Thyroid gland (tissue), 4 donors: ENCODE data around the gene TGFBRAP1.

ENCODE experiments used
- POLR2A ChIP-seq, 2 donors: fragments of 450-650 bp; IDR thresholded peaks; one replicate each; pipeline ENCODE4 v1.6.1; 2017; ENCODE audit warnings: antibody characterized with exemption in 2 of 2, mild to moderate bottlenecking in 2 of 2, moderate library complexity in 1 of 2
- TF ChIP-seq, protein P1 (sequence below), 6 experiments: fragments of 200-600 bp in 3 of 6; fragments of 450-650 bp in 3 of 6; sonication (generic) in 3 of 6; IDR thresholded peaks; one replicate each; pipeline ENCODE4 v1.5.1; 2016 to 2019; ENCODE audit warnings: antibody characterized with exemption in 6 of 6, mild to moderate bottlenecking in 2 of 6, inconsistent platforms in 1 of 6, moderate library complexity in 1 of 6

DNA sequence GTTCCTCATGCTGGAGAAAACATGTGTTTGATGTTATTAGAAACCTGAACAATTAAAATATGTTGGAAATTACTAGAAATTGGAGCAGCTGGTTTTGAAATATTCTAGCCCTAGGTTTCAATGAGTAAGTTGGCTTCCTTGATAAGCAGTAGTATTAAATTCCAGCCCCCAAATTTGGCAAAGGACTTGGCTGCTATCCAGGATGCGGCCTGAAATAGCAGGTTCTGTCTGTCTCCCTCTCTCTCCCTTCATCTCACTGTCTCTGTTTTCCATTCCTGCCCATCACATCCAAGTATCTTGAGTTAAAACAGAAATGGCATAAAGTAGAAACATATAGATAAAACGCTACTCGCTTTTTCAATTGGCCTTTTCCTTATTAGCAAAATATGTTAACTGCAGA lies 108.9 kb downstream of the TGFBRAP1 start:
- TF ChIP-seq, protein P1, sequence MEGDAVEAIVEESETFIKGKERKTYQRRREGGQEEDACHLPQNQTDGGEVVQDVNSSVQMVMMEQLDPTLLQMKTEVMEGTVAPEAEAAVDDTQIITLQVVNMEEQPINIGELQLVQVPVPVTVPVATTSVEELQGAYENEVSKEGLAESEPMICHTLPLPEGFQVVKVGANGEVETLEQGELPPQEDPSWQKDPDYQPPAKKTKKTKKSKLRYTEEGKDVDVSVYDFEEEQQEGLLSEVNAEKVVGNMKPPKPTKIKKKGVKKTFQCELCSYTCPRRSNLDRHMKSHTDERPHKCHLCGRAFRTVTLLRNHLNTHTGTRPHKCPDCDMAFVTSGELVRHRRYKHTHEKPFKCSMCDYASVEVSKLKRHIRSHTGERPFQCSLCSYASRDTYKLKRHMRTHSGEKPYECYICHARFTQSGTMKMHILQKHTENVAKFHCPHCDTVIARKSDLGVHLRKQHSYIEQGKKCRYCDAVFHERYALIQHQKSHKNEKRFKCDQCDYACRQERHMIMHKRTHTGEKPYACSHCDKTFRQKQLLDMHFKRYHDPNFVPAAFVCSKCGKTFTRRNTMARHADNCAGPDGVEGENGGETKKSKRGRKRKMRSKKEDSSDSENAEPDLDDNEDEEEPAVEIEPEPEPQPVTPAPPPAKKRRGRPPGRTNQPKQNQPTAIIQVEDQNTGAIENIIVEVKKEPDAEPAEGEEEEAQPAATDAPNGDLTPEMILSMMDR (IDR thresholded peaks at IDR 0.05), result no peak
- TF ChIP-seq POLR2A (IDR thresholded peaks at IDR 0.05), result no peak
